Stimulated activated effector memory CD8-positive, alpha-beta T cell treated with anti-CD3 and anti-CD28 coated beads, Interleukin-12 subunit alpha, Interleukin-12 subunit beta, amount 100 ng/mL, for 72 hours (primary cell): ENCODE measurements around the gene KCNIP4.

Source experiments
- ATAC-seq: fragments of 150-1000 bp; cut with Tn5 transposase; 2 replicates; pipeline ENCODE4 v1.10.0; 2021
- DNase-seq, 2 donors: peaks; one replicate each; pipeline ENCODE4 v3.0.0; 2021 to 2022; ENCODE audit warnings: low spot score in 2 of 2
- H3K27ac Mint-ChIP-seq: one replicate; pipeline ENCODE4 v1.8.0; 2022; ENCODE audit warnings: mild to moderate bottlenecking, mixed read lengths
- H3K36me3 Mint-ChIP-seq: one replicate; pipeline ENCODE4 v1.8.0; 2022; ENCODE audit warnings: mild to moderate bottlenecking, mixed read lengths
- H3K4me1 Mint-ChIP-seq: one replicate; pipeline ENCODE4 v1.8.0; 2022; ENCODE audit warnings: mixed read lengths
- H3K4me3 Mint-ChIP-seq: one replicate; pipeline ENCODE4 v1.8.0; 2022; ENCODE audit warnings: mild to moderate bottlenecking, mixed read lengths
- H3K9me3 Mint-ChIP-seq: one replicate; pipeline ENCODE4 v1.8.0; 2022; ENCODE audit warnings: mixed read lengths

KCNIP4 gene

DNA sequence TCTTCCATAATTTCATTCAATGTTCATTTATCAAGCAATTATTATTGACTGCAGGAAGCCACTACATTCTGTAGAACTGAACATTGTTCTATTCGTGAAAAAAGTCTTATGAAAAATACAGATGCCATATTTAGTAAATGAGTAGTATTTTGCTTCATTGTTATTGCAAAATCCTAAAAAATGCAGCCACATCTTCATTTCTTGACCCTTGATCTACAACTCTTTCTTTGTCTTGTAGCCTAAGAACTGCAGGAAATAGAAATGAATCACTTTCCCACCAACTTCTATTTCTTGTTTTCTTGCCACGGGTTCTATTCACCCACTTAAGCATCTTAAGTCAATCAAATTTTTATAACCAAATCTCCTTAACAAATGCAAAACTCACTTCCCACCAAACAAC lies 63.3 kb downstream of the KCNIP4 start:
- no peak for DNase-seq
- peaks cover 15% of the 10 kb centered on the region for H3K9me3 Mint-ChIP-seq
- no peak overlapping the region for H3K4me3 Mint-ChIP-seq
- H3K36me3 Mint-ChIP-seq = no peaks in the 10 kb centered on the region
- no peaks in the 10 kb centered on the region for H3K4me1 Mint-ChIP-seq
- H3K27ac Mint-ChIP-seq = no peak overlapping the region
- ATAC-seq = no peak

DNA sequence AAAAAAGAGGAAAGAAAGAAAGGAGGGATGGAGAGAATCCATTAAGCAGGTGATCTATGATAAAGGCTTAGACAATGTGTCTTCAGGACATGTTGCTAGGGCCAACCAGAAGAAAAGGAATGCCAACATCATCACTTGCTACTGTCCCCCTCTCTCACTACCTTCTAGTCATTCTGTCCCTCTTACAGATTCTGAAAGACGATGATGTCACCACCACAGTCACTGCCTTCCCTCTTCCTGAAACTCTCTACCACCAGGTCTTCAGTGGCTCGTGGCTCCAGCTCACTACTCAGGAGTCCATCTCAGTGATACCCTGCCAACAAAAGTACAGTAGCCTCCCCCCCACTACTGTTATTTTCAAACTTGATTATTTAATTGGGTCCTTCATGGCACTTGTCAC lies 64.0 kb downstream of the KCNIP4 start:
- Mint-ChIP-seq H3K36me3 (no peaks in the 10 kb centered on the region), H3K4me1 (no peaks in the 10 kb centered on the region), H3K4me3 (no peak overlapping the region), H3K9me3 (peaks cover 15% of the 10 kb centered on the region), H3K27ac (no peak overlapping the region)
- DNase-seq = no peak
- peak; percentile 52 for ATAC-seq

DNA sequence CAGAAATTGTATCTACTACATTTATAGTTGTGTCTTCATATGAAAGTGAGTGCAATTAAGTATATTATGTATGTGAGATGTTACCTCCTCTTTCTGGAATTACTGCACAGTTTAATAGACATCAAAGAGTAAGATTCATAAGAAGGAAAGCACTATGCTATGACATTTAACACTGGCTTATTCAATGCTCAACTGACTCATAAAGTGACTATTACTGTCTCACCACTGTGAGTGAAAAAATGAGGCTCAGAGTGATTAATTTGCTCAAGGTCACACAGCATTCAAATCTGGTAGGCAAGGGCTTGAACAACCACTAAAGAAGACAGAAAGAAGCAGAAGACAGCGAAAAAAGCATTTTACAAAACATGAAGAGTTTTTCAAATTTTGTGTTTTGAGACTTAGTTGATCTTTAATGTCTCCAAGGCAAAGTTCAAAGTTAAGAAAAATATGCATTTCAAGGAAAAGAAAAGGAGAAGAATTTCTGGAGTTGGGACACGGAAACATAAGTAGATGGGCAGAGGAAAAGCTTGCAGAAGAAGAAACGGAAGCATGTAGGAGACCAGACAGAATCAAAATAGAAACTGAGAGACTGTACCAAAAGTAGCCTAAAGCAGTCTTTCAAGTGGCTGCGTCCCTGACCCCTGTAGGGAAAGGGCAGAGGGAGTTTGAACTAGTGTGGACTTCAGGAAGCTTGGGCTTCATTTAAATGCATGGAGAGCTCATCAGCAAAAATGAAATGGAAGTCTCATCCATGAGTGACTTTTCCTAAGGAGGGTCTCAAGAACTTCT lies 66.3 kb downstream of the KCNIP4 start:
- Mint-ChIP-seq H3K4me1 (no peaks in the 10 kb centered on the region), H3K36me3 (no peaks in the 10 kb centered on the region), H3K27ac (no peak overlapping the region), H3K9me3 (peaks cover 18% of the 10 kb centered on the region), H3K4me3 (no peak overlapping the region)
- ATAC-seq = peak; percentile 58
- DNase-seq = no peak

DNA sequence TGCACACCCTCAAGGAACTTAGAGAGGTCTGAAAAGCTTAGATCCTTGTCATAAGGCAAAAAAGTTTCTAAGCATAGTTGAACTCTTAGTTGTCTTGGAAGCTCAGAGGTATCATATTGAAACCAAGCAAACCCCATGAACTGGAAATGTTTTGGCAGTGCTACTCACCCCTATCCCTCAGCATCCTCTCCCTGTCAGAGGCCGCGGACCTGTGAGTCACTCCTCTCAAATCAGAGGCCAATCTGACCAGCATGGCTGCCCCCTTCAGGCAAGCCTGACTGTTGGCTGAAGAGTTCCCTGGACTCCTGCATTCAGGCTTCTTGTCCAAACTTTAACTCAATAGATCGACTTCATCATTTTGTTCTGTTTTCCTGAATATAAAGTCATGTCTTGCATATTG lies 69.4 kb downstream of the KCNIP4 start:
- no peak overlapping the region for H3K4me3 Mint-ChIP-seq
- no peaks in the 10 kb centered on the region for H3K4me1 Mint-ChIP-seq
- DNase-seq = no peak
- no peak for ATAC-seq
- H3K36me3 Mint-ChIP-seq = no peaks in the 10 kb centered on the region
- H3K9me3 Mint-ChIP-seq = peaks cover 15% of the 10 kb centered on the region
- H3K27ac Mint-ChIP-seq = no peak overlapping the region

DNA sequence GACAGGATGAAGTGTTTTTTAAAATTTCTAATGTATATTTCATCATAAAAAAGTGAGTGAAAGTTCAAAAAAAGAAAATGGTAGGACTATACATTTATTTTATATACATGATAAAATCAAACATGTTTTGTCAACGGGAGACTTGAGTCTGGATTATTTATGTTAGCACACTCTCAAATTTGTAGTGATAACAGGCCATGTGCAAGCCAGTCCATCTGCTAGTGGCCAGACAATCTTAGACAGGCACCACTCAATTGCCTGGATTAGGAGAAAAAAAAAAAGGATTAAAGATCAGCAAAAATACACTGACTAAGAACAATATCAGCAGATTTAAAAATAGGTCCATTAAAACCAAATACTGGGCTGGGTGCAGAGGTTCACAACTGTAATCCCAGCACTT lies 71.9 kb downstream of the KCNIP4 start:
- Mint-ChIP-seq H3K9me3 (peaks cover 14% of the 10 kb centered on the region), H3K4me1 (no peaks in the 10 kb centered on the region), H3K4me3 (no peak overlapping the region), H3K36me3 (no peaks in the 10 kb centered on the region), H3K27ac (no peak overlapping the region)
- DNase-seq (no peak), ATAC-seq (no peak)

DNA sequence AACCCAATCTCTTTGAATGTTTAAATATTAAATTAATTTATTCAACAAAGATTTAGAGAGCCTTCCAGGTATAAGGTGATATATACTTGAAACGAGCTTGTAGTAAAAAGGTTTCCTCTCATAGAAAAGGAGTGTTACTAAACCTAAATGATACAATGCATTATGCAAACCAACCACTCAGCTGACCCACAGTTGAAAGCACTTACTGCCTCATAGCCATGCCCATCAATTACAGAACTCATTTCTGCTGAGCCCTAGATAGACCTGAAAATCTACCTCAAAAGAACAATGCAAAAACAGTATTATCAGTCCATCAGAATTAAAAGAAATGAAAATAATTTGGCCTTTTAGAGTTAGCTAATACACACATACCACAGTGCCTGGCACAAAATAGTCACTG lies 75.4 kb downstream of the KCNIP4 start:
- ATAC-seq (no peak), DNase-seq (no peak)
- Mint-ChIP-seq H3K4me1 (no peaks in the 10 kb centered on the region), H3K36me3 (no peaks in the 10 kb centered on the region), H3K9me3 (peaks cover 22% of the 10 kb centered on the region), H3K27ac (no peak overlapping the region), H3K4me3 (no peak overlapping the region)

DNA sequence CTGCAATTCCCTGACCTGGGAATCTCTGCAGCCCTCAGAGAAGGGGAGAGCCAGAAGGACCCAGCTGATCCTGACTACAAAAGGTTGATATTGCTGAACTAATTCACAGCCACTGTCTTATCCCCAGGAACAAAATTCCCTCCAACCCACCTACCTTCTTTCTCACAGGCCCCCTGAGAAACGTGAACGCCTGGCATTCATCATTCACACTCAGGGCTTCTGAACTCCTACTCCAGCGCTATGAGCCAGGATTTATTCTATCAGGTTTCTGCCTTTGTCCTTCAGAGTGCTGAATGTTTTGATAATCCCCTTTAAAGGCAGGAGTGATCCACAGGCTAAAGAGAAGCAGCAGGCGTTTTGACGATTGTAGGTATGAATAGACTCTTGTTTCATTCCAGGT lies 76.5 kb downstream of the KCNIP4 start:
- Mint-ChIP-seq H3K36me3 (no peaks in the 10 kb centered on the region), H3K9me3 (peaks cover 19% of the 10 kb centered on the region), H3K27ac (no peak overlapping the region), H3K4me1 (no peaks in the 10 kb centered on the region), H3K4me3 (no peak overlapping the region)
- ATAC-seq (no peak), DNase-seq (no peak)

DNA sequence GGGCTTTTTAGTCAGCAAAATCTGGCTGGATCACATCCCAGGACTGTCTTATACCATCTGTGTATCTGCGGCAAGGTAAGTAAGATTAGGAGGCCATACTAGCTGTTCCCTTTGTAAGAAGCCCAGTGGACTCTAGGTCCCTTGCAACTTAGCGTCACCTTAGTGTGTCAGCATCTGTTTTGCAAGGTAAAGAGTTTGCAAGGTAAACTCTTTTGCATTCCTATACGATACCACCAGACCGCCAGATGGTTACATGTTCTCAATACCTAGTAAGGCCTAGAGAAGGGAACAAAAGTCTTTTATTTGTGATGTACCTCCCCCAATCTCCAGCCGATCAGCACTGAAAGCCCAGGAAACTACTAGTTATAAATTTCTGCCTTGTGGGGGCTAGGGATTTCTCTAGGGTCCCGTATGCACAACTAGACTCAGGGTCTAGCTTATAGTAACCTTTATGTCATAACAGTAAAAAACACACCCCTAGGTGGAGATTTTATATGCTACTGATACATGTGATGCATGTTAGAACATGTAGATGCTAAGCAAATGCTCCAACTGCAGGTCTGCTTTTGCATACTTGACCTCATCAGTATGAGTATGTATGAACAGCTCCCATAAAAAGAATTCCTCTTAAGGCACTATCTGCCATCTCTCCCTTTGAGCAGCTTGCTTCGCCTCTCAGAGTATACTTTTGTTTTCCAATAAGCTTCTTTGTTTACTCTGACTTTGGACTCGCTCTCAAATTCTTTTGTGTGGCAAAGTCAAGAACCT lies 78.4 kb downstream of the KCNIP4 start:
- H3K9me3 Mint-ChIP-seq = peaks cover 20% of the 10 kb centered on the region
- H3K4me1 Mint-ChIP-seq = no peaks in the 10 kb centered on the region
- no peaks in the 10 kb centered on the region for H3K36me3 Mint-ChIP-seq
- DNase-seq (no peak), ATAC-seq (no peak)
- H3K4me3 Mint-ChIP-seq = no peak overlapping the region
- H3K27ac Mint-ChIP-seq = no peak overlapping the region

DNA sequence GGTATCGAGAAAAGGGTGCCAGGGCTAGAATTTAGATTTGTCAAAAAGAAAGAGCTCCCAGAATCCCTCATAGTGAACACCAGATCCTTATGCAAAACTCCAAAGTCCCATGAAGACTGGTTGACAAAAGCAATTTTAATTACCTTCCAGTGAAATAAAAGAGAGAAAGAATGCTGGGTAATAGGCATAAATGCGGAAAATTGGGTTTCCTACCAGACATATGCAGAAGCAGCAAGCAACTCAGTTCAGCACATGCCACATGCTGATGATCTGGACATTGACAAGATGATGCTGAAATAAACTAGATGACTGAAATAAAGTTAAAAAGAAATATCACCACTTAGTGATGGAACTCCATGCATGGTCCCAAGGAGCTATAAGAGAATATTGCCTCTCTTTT lies 83.9 kb downstream of the KCNIP4 start:
- DNase-seq (no peak), ATAC-seq (no peak)
- Mint-ChIP-seq H3K36me3 (no peaks in the 10 kb centered on the region), H3K9me3 (peaks cover 21% of the 10 kb centered on the region), H3K4me3 (no peak overlapping the region), H3K27ac (no peak overlapping the region), H3K4me1 (no peaks in the 10 kb centered on the region)

DNA sequence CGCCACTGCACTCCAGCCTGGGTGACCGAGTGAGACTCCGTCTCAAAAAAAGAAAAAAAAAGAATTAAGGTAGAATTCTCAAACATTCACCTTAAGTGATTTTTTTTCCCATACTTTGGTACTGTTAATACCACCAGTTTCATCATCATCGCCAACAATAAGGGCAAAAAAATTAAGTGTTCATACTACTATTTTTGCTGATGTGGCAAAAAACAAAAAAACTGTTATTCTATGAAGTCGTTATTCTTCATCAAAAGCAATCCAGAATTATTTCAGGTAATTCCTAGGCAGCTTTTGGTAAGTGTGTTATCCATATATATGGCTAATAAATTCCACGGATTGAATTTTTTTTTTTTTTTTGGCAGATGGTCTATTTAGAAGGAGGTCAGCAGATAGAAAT lies 85.7 kb downstream of the KCNIP4 start:
- no peak for DNase-seq
- Mint-ChIP-seq H3K4me3 (no peak overlapping the region), H3K36me3 (no peaks in the 10 kb centered on the region), H3K9me3 (peaks cover 15% of the 10 kb centered on the region), H3K4me1 (no peaks in the 10 kb centered on the region), H3K27ac (no peak overlapping the region)
- no peak for ATAC-seq

DNA sequence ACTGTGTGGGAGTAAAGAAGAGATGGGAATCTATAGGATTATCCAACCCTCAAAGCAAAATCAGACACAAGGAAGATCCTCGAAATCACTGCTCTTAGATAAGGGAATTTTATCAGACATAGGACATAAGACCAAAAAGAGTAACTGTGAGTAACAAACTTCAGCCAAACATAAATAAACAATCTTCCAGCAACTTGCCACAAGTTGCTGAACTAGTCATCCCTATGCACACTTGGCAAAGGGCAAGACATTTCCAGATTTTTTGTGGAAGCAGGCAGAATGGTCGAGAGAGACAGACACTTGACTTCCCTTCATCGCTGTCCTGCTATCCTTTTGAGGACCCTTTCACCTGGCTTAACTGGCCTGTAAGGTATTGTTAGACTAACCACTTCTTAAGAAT lies 89.6 kb downstream of the KCNIP4 start:
- Mint-ChIP-seq H3K9me3 (peaks cover 20% of the 10 kb centered on the region), H3K4me1 (no peaks in the 10 kb centered on the region), H3K4me3 (no peak overlapping the region), H3K36me3 (no peaks in the 10 kb centered on the region), H3K27ac (no peak overlapping the region)
- ATAC-seq (no peak), DNase-seq (no peak)

DNA sequence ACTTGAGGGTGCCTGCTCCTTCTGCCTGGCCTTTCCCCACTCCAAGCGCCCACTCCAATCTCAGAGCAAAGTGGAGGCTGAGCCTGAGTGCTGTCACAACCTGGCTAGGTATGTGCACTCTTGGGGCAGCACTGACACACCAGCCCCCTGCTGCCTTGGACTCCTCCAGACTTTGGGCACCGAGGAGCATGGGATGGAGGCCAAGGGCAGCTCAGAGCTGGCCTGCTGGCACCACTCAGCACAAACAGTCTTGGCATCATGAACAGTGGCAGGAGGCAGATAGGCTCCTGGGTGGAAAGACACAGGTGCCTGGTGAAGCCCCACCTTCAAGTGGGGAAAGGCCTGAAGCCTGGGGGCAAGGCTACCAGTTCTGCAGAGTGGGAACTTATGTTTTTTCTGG lies 91.8 kb downstream of the KCNIP4 start:
- DNase-seq (no peak), ATAC-seq (peak; percentile 13)
- Mint-ChIP-seq H3K36me3 (no peaks in the 10 kb centered on the region), H3K4me1 (no peaks in the 10 kb centered on the region), H3K4me3 (no peak overlapping the region), H3K27ac (no peak overlapping the region), H3K9me3 (peaks cover 13% of the 10 kb centered on the region)

DNA sequence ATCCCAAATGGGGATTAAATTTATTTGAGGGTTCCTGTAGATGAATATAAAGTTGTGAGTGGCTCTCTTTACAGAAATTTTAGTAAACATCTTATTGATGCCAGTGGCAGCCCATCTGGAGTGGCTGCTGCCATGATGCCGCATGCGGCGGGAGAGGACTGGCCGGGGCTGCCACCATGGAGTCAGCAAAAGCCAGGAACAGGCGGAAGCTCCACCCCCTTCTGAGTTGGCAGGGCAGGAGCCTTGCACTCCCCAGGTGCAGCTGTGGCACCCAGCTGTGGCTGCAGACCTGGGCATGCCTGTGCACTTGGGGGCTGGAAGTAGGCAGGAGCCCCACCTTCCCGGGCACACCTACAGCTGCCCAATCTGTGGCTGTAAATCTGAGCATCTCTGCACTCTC lies 92.3 kb downstream of the KCNIP4 start:
- Mint-ChIP-seq H3K4me1 (no peaks in the 10 kb centered on the region), H3K4me3 (no peak overlapping the region)
- DNase-seq = no peak

DNA sequence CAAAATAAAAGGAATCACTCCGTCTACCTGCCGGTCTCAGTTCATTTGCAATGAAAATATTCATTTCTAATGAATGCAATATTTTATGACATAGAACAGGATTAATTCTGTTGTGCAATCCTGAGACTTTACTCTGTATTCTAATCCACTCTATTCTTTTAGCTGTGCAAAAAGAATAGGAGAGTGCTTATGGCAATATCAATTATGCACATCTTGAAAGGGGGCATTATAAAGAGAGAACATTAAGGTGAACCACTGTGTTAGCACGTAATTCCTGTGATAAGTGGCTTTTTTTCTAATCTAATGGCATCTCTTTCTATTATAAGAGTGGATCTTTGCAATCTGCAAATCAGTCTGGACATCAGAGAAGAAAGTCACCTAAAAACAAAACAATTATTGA lies 99.5 kb downstream of the KCNIP4 start:
- Mint-ChIP-seq H3K27ac (no peak overlapping the region), H3K9me3 (peaks cover 11% of the 10 kb centered on the region), H3K4me1 (no peaks in the 10 kb centered on the region), H3K4me3 (no peak overlapping the region), H3K36me3 (no peaks in the 10 kb centered on the region)
- DNase-seq (no peak), ATAC-seq (no peak)

More for the DNA sequence above, 92.3 kb downstream of the KCNIP4 start:
- no peaks in the 10 kb centered on the region for H3K36me3 Mint-ChIP-seq
- H3K9me3 Mint-ChIP-seq = peaks cover 10% of the 10 kb centered on the region
- ATAC-seq = peak; percentile 19
- no peak overlapping the region for H3K27ac Mint-ChIP-seq

DNA sequence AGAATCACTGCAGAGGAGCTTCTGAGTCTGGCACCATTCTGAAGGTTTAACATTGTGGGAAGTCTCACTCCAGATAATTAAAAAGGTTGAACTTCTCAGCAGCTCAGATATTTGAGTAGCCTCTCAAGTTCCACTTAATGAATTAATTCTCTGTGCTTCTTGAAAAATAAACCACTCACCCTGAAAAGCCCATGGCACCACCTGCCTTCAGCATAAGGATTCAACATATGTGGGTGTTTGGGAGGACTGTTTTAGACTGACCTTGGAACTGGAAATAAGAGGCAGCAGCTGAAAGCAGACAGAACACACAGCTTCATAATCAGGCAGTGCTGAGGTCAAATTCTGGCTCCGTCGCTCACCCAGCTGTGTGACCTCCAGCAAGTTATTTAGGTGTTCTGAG lies 100.6 kb downstream of the KCNIP4 start:
- Mint-ChIP-seq H3K9me3 (peaks cover 11% of the 10 kb centered on the region), H3K27ac (no peak overlapping the region), H3K4me3 (no peak overlapping the region), H3K36me3 (no peaks in the 10 kb centered on the region), H3K4me1 (no peaks in the 10 kb centered on the region)
- ATAC-seq (no peak), DNase-seq (no peak)

DNA sequence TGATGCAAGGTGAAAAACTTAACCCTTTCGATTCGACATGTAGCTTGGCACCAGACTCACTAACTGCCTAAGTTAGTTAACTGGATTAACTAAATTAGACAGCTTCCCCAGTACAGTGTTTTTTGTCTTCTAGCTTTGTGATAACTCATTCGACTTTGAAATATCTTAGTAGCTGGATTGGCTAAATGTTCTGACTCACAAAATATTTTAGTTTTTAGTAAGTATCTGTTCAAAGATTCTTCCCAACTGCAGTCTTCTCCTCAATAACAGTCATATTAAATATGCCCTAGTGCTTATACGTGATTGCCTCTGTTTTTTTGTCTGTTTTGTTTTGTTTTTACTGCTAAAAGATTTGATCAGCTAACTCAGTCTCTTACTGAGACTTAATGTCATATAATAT lies 102.9 kb downstream of the KCNIP4 start:
- Mint-ChIP-seq H3K36me3 (no peaks in the 10 kb centered on the region), H3K9me3 (peaks cover 6% of the 10 kb centered on the region), H3K27ac (no peak overlapping the region), H3K4me3 (no peak overlapping the region), H3K4me1 (no peaks in the 10 kb centered on the region)
- no peak for DNase-seq
- no peak for ATAC-seq
